Stimulated activated CD8-positive, alpha-beta memory T cell treated with anti-CD3 and anti-CD28 coated beads, Interleukin-4, amount 100 ng/mL, for 24 hours (primary cell): ENCODE data around the gene CYP19A1.

ENCODE experiments used
- DNase-seq: peaks from one replicate; pipeline ENCODE4 v3.0.0-alpha.2; 2020; ENCODE audit warnings: low read depth

CYP19A1 gene

DNA sequence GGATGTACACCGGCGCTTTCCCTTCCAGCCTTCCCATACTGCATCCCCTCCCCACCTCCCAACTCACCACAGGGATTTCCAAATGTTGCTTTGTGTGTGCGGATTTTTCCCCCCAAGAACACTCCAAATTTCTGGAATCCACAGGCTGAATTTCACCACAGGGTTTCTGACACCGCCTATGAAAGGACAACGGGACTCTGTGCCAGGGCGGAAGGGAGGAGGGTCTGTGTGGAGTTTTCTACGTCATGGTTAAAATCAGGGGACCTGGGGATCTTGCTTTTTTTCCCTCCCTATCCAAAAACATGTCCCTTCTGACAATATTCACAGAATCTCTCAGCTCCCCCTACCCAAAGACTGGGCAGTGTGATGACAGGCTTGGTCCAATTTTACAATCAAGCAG is 14.6 kb downstream of the CYP19A1 start:
- no peak for DNase-seq

- no peak for DNase-seq
Measured at GRCh38 chr15:51322621-51323296, 15.6 kb downstream of the CYP19A1 start.

GRCh38 chr15:51321316-51321715 is 17.1 kb downstream of the CYP19A1 start:
- no peak for DNase-seq

GRCh38 chr15:51320843-51321242 is 17.6 kb downstream of the CYP19A1 start:
- DNase-seq: no peak

DNA sequence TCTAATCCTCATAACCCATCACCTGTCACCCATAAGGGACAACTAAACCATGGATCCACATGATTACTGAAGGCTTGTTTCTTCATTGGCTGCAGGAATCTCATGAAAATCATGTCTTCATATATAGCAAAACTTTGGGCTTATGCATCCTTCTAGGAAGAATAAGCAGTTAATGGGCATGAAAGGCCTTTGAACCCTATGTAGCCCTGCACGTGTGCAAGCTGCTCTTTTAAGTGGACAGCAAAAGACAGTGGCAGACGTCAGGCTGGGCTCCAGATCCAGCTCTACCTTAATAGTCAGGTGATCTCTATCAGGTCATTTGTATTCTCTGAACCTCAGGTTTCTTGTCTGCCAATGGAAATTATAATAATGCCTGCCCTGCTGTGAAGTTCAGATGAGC is 18.9 kb downstream of the CYP19A1 start:
- DNase-seq: no peak

DNA sequence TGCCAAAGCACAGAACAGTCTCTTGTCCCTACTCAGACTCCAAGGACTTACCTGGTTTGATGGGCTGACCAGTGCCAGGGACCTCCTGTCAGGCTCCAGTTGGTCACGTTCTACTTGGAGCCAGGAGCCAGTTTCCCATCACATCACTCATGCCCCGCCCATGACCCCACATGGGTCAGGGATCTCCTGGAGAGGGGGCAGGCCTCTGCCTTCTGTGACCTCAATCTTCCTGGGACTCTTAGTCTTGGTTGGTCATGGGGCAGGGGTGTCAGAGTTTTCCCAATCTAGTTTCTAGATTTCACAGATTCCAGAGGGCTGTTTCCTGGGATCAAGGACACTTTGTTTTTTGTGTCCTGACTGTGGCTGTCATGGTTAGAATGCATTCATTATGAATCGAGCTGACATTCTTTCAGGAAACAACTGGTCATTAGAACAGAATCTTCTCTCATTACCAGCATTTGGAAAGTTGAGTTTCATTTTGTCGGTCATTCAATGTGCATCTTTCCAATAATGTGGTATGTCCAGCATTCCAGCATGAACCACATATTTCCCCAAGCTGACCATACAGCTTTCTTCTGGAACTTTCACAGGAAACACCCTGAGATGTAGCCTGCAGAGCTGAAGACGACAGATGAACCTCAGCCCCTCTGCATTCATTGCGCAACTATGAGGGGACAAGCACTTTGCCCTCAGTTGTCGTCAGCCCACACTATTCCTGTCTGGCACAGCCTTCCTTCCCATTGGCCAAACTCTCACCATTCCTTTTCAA is 19.8 kb downstream of the CYP19A1 start:
- DNase-seq: no peak

DNA sequence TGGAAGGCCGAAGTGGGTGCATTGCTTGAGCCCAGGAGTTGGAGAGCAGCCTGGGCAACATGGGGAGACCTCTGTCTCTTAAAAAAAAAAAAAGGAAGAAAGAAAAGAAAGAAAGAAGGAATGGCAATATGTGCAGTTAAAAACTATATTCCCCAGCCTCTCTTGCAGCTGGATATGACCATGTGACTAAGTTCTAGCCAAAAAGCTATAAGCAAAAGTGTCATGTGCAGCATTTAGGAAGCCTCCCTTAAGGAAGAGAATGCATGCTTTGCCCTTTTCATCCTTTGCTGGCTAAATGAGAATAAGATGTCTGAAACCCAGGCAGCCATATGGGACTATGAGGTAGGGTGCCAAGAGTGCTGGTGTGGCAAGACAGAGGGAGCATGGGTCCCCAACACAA is 21.8 kb downstream of the CYP19A1 start:
- DNase-seq: no peak

DNA sequence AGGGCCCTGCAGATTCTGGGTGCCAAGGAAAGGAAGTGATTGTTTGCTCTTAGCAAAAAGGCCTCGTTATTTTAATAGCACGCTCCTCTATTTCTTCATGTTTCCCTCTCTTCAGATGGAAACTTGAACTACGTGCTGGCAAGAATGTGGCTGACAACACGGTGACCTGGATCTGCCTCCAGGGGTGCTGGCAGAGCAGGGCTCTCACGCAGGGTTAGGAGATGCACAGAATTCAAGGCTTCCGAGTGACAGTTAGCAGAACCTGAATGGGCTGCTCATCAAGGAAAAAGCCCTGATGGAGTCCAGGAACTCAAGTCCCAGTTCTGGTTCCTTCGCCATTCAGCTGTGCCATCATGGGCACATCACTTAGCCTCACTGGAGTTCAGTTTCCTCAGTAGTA is 22.7 kb downstream of the CYP19A1 start:
- no peak for DNase-seq

DNA sequence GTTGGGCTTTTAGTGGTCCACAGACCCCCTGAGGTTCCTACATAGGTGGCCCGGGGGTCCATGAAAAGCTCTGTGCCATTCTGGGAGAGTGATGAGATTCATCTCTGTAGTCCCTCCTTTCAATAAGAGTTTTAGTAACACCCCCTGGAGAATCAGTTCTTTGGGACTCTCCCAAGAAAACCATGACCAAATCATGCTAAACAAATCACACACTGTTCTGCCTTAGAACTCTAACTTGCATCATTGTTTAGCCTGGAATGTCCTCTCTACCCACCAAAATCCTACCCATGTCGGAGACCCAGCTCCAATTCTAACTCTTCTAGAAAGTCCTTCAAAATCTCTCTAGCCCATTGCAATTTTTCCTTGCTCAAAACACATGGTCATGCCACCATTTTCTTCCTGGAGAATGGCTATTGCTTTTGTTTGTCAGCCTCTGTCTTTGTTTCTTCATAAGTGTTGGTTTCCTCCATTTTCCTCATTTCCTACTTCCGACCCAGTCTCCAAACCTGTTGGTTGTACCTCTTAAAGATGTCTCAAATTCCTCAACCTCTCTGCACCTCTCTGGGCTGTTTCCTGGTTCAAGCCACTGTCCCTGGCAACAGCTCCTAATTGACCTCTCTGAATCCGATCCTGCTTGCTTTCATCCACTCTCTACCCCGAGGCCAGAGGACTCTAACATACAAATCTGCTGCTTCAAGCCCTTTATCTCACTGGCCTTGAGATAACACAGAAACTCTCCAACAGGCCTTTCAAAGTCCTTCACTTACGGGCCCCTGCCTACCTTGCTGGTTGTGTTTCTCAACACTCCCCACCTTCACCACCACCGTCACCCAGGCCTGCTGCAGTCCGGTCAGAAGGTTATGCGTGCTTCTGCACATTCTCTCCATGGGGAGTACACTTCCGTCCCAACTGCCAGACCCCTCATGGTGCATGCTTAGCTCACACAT is 23.7 kb downstream of the CYP19A1 start:
- no peak for DNase-seq

DNA sequence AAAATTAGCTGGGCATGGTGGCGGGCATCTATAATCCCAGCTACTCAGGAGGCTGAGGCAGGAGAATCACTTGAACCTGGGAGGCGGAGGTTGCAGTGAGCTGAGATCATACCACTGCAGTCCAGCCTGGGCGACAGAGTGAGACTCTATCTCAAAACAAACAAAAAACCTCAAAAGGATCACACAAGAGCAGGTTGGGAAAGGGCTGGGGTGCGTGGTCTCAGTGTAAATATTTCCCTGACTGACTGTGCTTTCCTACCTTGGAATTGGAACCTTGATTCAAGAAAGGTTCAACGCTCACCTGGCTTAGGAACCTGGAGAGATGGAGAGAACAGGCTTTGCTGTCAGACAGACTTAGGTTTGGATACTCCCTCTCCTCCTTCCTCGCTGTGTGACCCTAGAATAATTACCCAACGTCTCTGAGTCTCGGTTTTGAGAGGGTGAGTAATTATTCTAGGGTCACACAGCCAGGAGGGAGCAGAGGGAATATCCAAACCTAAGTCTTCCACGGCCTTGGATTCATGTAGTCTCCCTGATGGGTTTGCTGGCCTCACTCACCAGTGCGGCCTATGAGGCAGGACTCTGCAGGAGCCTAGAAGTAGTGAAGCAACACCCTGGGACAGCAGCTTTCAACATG is 24.6 kb downstream of the CYP19A1 start:
- DNase-seq: no peak

DNA sequence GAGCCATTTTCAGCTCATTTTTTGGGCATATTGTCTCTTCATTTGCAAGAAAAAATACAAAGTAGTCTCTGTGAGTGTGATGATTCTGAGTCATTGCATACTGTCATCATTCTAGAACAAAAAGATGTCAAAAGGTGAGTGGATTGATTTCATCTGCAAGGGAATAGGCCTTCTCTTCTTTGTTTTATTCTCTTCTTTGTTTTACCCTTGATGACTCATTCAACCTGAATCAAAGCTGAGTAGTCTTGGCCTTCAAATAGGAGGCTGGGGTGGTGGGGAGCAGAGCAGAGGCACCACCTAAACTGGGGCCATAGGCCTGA is 25.4 kb downstream of the CYP19A1 start:
- DNase-seq: no peak

GRCh38 chr15:51312166-51313073 is 26.0 kb downstream of the CYP19A1 start:
- DNase-seq: no peak

DNA sequence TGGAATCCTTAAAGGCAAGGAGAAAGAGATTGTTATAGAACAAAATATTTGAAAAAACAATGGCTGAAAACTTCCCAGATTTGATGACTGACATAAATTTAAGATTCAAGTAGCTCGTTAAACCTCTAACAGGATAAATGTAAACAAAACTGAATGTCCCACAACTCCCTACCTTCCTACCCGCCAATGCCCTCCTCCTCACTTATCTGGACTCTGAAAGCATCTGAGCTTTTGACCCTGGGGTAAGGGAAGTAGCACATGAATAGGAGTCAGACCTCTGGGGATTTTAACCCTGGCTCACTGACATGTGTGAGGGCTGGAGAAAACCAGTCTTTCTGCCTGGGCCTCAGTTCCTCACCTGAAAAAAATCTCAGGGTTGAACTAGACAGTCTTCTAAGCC is 26.9 kb downstream of the CYP19A1 start:
- no peak for DNase-seq

DNA sequence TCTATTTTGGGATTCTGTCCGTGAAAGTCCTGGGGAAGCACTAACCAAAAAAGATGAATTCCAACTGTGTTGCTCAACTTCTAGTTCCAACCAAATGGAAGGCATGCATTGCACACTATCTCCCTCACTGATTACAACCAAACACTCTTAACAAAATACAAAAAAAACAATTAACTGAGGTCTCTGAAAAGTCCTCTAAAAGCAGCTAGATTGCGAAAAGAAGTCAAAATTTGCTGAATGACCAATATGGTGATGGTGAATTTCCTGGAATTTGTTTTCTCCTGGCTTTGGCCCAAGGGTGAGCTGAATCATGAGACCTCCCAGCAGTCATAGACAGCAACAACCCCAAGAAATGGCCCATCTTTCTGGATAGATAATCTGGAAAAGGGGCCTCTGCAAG is 28.3 kb downstream of the CYP19A1 start:
- DNase-seq: no peak

DNA sequence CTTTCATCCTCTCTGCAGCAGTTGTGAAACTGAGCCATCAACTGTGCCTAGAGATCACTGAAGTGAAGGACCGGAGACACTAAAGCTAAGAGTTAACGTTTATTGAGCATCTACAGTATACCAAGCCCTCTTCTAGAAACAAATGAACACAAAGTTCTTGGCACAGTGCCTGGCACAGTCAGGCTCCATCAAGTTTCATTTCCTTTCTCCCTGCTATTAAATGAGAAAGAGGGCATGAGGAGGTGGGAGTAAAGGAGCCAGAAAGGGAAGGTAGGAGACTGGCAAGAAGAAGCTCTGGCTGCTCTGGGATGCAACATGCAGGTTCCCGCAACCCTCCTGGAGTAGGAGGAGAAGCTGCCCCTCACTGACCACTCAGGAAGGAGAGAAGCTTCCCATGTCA is 30.6 kb downstream of the CYP19A1 start:
- DNase-seq: no peak

- no peak for DNase-seq
Measured at GRCh38 chr15:51307325-51307724, 31.1 kb downstream of the CYP19A1 start.

- no peak for DNase-seq
Measured at GRCh38 chr15:51303462-51303980, 34.9 kb downstream of the CYP19A1 start.

DNA sequence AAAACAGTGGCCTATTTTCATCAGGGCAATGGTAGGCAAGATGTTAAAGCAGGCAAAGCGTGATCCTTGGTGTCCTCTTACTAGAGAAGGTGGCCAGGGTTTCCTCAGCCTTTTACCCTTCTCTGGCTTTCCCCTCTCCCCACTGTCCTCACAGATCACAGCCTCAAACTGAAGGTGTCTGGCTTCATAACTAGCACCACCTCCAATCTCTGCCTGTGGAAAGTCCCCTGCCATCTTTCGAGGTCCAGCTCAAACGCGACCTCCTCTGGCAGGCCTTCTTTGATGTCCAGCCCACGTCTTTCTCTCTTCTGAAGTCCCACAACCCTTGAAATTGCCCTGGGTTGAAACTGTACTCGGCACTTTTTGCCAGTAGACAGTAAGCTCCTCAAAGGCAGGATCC is 35.9 kb downstream of the CYP19A1 start:
- no peak for DNase-seq

DNA sequence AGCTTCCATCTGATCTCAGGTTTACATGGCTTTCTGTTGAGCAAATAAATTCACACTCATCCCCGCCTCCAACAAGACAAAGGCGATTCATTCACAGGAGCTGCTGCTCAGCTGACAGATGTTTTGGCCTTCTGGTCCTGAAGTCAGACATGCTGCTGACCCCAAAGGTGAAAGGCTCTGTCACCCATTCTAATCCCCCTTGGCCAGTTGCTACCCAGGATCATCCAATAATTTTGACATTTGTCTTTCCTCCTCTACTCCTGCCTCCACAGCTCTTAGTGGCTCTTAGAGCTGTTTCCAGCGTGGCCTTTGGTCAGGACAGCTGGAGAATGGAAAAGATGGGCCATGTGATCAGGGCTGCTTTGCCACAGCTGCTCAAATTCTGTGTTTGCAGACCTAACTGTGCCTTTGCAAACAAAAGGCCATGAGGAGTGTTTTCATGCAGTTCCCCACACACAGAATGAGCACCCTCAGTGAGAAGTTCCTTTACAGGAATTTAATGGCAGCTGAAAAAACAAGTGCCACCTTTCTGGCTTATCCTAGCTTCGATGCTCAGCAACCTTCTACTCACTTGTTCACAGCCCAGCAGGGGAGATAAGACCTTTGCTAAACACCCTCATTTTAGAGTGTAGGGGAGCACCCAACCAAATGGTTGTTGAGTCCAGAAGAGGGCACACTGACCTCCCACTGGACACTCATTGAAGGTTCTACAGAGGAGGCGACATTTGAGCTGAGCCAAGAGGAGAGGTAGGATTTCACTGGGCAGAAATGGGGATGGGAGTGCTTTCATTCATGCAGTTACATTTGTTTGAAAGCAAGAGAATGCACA is 39.0 kb downstream of the CYP19A1 start:
- DNase-seq: no peak

GRCh38 chr15:51298620-51299019 is 39.8 kb downstream of the CYP19A1 start:
- DNase-seq: no peak
